ENCODE measurements around the gene TMEM60. TPM values are rescaled to one million over a fixed set of nuclear protein-coding genes. Genes with fewer than 3 reads are reported as not detected.

Gene TMEM60
- polyA plus RNA-seq, 1 donor from 2014 or later = 29.3 TPM

GRCh38 chr7:77813180-77813579, 14.9 kb upstream of the TMEM60 start:
- TF ChIP-seq REST (IDR thresholded peaks at IDR 0.05; ENCODE audit: borderline replicate concordance) = no peak
- H3K9me3 ChIP-seq (ENCODE audit: low read length) = no peaks in the 10 kb centered on the region
- no peaks in the 10 kb centered on the region for H3F3A ChIP-seq (ENCODE audit: insufficient read depth, low read length, poor library complexity, severe bottlenecking)
- H3K9me2 ChIP-seq (ENCODE audit: insufficient read depth, low read length) = no peaks in the 10 kb centered on the region
- no peak overlapping the region for H3K4me2 ChIP-seq (ENCODE audit: low read length)
- no peaks in the 10 kb centered on the region for H4K20me1 ChIP-seq (ENCODE audit: insufficient read depth)
- no peak overlapping the region for H3K4me3 ChIP-seq (ENCODE audit: low read length)
- H3K9ac ChIP-seq (ENCODE audit: low read length) = no peak overlapping the region
- no peaks in the 10 kb centered on the region for H3K27me3 ChIP-seq (ENCODE audit: insufficient read depth, low read depth, low read length)
- no peak overlapping the region for H3K27ac ChIP-seq (ENCODE audit: low read length)
- H3K36me3 ChIP-seq (ENCODE audit: insufficient read depth, low read length) = no peaks in the 10 kb centered on the region
- H3K79me2 ChIP-seq (replicated peaks; ENCODE audit: insufficient read depth, low read length) = peaks cover 28% of the 10 kb centered on the region
- no peak overlapping the region for H2AFZ ChIP-seq (ENCODE audit: low read depth, low read length)

GRCh38 chr7:77812290-77812685, 14.1 kb upstream of the TMEM60 start:
- Histone ChIP-seq H3K36me3 (ENCODE audit: insufficient read depth, low read length) (no peaks in the 10 kb centered on the region), H3K4me3 (ENCODE audit: low read length) (no peak overlapping the region), H3F3A (ENCODE audit: insufficient read depth, low read length, poor library complexity, severe bottlenecking) (no peaks in the 10 kb centered on the region), H3K79me2 (replicated peaks; ENCODE audit: insufficient read depth, low read length) (peaks cover 34% of the 10 kb centered on the region), H3K27me3 (ENCODE audit: insufficient read depth, low read depth, low read length) (no peaks in the 10 kb centered on the region), H2AFZ (ENCODE audit: low read depth, low read length) (no peak overlapping the region), H3K9me2 (ENCODE audit: insufficient read depth, low read length) (no peaks in the 10 kb centered on the region), H3K4me2 (ENCODE audit: low read length) (no peak overlapping the region), H3K9me3 (ENCODE audit: low read length) (no peaks in the 10 kb centered on the region), H4K20me1 (ENCODE audit: insufficient read depth) (no peaks in the 10 kb centered on the region), H3K27ac (ENCODE audit: low read length) (no peak overlapping the region), H3K9ac (ENCODE audit: low read length) (no peak overlapping the region)
- no peak for TF ChIP-seq CTCF (IDR thresholded peaks at IDR 0.05; ENCODE audit: poor library complexity, severe bottlenecking)
- no peak for TF ChIP-seq REST (IDR thresholded peaks at IDR 0.05; ENCODE audit: borderline replicate concordance)
- TF ChIP-seq POLR2AphosphoS5 (IDR thresholded peaks at IDR 0.05) = no peak
- no peak for TF ChIP-seq RAD21 (conservative IDR thresholded peaks at IDR 0.05)
- no peak for TF ChIP-seq SMC3 (conservative IDR thresholded peaks at IDR 0.05; ENCODE audit: poor library complexity)
- TF ChIP-seq MXI1 (conservative IDR thresholded peaks at IDR 0.05; ENCODE audit: poor library complexity, severe bottlenecking) = no peak
- TF ChIP-seq TAF1 (IDR thresholded peaks at IDR 0.05; ENCODE audit: low read depth) = no peak
- TF ChIP-seq EP300 (conservative IDR thresholded peaks at IDR 0.05; ENCODE audit: poor library complexity, severe bottlenecking) = no peak
- TF ChIP-seq EZH2 (IDR thresholded peaks at IDR 0.05; ENCODE audit: borderline replicate concordance, insufficient read depth, low read length, poor library complexity, severe bottlenecking) = no peak
